OCI-LY7 (cell line): Measurements from ENCODE around the gene PRR33.

Source experiments
- EZH2phosphoT487 ChIP-seq: fragments of 200-600 bp; sonication (generic); IDR thresholded peaks from 2 replicates; pipeline ENCODE4 v1.6.1; 2018; ENCODE audit warnings: low read depth, borderline replicate concordance, mild to moderate bottlenecking, mixed run types, antibody characterized with exemption, low read length, moderate library complexity, mixed read lengths
- TF ChIP-seq, protein P1 (sequence below): fragments of 200-600 bp; sonication (generic); conservative IDR thresholded peaks from 2 replicates; pipeline ENCODE4 v1.5.1; 2014; ENCODE audit warnings: mild to moderate bottlenecking, antibody characterized with exemption, low read length, moderate library complexity, mixed read lengths

GRCh38 chr11:1845095-1845429 is 46.6 kb downstream of the PRR33 start:
- TF ChIP-seq, protein P1, sequence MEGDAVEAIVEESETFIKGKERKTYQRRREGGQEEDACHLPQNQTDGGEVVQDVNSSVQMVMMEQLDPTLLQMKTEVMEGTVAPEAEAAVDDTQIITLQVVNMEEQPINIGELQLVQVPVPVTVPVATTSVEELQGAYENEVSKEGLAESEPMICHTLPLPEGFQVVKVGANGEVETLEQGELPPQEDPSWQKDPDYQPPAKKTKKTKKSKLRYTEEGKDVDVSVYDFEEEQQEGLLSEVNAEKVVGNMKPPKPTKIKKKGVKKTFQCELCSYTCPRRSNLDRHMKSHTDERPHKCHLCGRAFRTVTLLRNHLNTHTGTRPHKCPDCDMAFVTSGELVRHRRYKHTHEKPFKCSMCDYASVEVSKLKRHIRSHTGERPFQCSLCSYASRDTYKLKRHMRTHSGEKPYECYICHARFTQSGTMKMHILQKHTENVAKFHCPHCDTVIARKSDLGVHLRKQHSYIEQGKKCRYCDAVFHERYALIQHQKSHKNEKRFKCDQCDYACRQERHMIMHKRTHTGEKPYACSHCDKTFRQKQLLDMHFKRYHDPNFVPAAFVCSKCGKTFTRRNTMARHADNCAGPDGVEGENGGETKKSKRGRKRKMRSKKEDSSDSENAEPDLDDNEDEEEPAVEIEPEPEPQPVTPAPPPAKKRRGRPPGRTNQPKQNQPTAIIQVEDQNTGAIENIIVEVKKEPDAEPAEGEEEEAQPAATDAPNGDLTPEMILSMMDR: no peak
- no peak for TF ChIP-seq EZH2phosphoT487
